ENCODE measurements around the gene QSER1. TPM values are rescaled to one million over a fixed set of nuclear protein-coding genes. Genes with fewer than 3 reads are reported as not detected.

The QSER1 gene
- total and polyA plus RNA-seq, 10 of the 15 experiments (the other 5 are each of a cell fraction or from before 2014, with no cell fraction given), result 2.1 to 15.0 (median 9.4) TPM

DNA sequence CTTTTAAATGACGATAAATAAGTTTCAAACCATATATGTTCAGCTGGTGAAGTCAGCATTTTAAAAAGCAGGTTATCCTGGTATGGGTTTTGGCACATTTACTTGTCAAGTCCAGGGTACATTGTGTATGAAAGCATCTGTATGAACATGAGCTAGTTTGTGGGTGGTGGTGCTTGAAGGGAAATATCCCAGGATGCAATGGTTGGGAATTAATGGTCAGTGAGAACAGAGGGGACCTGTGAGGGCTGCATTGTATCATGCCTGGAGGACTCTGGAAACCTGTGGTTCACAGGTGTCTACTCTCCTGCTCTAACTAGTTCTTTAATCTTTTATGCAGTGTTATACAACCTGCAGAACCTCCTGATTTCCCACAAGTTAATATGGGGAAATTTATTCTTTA, 128.9 kb downstream of the QSER1 start:
- TF ChIP-seq, protein P1, sequence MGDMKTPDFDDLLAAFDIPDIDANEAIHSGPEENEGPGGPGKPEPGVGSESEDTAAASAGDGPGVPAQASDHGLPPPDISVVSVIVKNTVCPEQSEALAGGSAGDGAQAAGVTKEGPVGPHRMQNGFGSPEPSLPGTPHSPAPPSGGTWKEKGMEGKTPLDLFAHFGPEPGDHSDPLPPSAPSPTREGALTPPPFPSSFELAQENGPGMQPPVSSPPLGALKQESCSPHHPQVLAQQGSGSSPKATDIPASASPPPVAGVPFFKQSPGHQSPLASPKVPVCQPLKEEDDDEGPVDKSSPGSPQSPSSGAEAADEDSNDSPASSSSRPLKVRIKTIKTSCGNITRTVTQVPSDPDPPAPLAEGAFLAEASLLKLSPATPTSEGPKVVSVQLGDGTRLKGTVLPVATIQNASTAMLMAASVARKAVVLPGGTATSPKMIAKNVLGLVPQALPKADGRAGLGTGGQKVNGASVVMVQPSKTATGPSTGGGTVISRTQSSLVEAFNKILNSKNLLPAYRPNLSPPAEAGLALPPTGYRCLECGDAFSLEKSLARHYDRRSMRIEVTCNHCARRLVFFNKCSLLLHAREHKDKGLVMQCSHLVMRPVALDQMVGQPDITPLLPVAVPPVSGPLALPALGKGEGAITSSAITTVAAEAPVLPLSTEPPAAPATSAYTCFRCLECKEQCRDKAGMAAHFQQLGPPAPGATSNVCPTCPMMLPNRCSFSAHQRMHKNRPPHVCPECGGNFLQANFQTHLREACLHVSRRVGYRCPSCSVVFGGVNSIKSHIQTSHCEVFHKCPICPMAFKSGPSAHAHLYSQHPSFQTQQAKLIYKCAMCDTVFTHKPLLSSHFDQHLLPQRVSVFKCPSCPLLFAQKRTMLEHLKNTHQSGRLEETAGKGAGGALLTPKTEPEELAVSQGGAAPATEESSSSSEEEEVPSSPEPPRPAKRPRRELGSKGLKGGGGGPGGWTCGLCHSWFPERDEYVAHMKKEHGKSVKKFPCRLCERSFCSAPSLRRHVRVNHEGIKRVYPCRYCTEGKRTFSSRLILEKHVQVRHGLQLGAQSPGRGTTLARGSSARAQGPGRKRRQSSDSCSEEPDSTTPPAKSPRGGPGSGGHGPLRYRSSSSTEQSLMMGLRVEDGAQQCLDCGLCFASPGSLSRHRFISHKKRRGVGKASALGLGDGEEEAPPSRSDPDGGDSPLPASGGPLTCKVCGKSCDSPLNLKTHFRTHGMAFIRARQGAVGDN (IDR thresholded peaks at IDR 0.05), result no peak
- no peak for TF ChIP-seq SUZ12 (IDR thresholded peaks at IDR 0.05; ENCODE audit: unreplicated experiment)
- no peak for TF ChIP-seq WRNIP1 (IDR thresholded peaks at IDR 0.05; ENCODE audit: borderline replicate concordance, low read depth, low read length)
- no peak for TF ChIP-seq ZNF274 (IDR thresholded peaks at IDR 0.05; ENCODE audit: insufficient read depth, insufficient read length)
- TF ChIP-seq, protein P2, sequence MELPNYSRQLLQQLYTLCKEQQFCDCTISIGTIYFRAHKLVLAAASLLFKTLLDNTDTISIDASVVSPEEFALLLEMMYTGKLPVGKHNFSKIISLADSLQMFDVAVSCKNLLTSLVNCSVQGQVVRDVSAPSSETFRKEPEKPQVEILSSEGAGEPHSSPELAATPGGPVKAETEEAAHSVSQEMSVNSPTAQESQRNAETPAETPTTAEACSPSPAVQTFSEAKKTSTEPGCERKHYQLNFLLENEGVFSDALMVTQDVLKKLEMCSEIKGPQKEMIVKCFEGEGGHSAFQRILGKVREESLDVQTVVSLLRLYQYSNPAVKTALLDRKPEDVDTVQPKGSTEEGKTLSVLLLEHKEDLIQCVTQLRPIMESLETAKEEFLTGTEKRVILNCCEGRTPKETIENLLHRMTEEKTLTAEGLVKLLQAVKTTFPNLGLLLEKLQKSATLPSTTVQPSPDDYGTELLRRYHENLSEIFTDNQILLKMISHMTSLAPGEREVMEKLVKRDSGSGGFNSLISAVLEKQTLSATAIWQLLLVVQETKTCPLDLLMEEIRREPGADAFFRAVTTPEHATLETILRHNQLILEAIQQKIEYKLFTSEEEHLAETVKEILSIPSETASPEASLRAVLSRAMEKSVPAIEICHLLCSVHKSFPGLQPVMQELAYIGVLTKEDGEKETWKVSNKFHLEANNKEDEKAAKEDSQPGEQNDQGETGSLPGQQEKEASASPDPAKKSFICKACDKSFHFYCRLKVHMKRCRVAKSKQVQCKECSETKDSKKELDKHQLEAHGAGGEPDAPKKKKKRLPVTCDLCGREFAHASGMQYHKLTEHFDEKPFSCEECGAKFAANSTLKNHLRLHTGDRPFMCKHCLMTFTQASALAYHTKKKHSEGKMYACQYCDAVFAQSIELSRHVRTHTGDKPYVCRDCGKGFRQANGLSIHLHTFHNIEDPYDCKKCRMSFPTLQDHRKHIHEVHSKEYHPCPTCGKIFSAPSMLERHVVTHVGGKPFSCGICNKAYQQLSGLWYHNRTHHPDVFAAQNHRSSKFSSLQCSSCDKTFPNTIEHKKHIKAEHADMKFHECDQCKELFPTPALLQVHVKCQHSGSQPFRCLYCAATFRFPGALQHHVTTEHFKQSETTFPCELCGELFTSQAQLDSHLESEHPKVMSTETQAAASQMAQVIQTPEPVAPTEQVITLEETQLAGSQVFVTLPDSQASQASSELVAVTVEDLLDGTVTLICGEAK (IDR thresholded peaks at IDR 0.05; ENCODE audit: borderline replicate concordance), result no peak
- no peak for TF ChIP-seq TCF3 (IDR thresholded peaks at IDR 0.05; ENCODE audit: borderline replicate concordance, insufficient read depth, low read depth, low read length)
- no peak for TF ChIP-seq SP1 (IDR thresholded peaks at IDR 0.05; ENCODE audit: low read depth, low read length)
- Histone ChIP-seq H3K4me1 (ENCODE audit: control insufficient read depth, insufficient read depth, low read length) (no peaks in the 10 kb centered on the region), H3K36me3 (ENCODE audit: control insufficient read depth in 2 of 2, insufficient read depth in 2 of 2, low read length in 1 of 2) (no peaks in the 10 kb centered on the region), H3K9ac (ENCODE audit: control insufficient read depth, insufficient read depth, low read length) (no peak overlapping the region), H2AFZ (ENCODE audit: control insufficient read depth, low read depth, low read length) (no peak overlapping the region), H4K20me1 (ENCODE audit: control insufficient read depth, insufficient read depth) (no peaks in the 10 kb centered on the region), H3K4me3 (no peak overlapping the region), H3K27ac (ENCODE audit: control insufficient read depth, insufficient read depth) (no peak overlapping the region), H3K4me2 (ENCODE audit: control insufficient read depth, insufficient read depth) (no peak overlapping the region), H3K9me3 (replicated peaks; ENCODE audit: control insufficient read depth, insufficient read depth, low read length) (no peaks in the 10 kb centered on the region), H3K79me2 (ENCODE audit: control insufficient read depth, insufficient read depth, low read length) (no peaks in the 10 kb centered on the region), H3K27me3 (replicated peaks in 1 of 2; ENCODE audit: control insufficient read depth in 2 of 2, insufficient read depth in 2 of 2, low read length in 1 of 2) (no peaks in the 10 kb centered on the region; a peak in 1 of 4 replicates)
- no peak for DNase-seq (ENCODE audit: low read depth, low spot score)
- 56% methylated on average over 1 of the region's 1 CpG for WGBS (ENCODE audit: insufficient coverage, insufficient replicate concordance, low lambda C conversion rate, missing lambda C conversion rate)
- intact Hi-C loops (cut with micrococcal nuclease; ENCODE audit: unreplicated experiment), result no loop called here
- SMC1A ChIA-PET (ENCODE audit: uncharacterized antibody, unreplicated experiment), result interaction anchor here (0.8 to 3.5 kb wide), 9 partner anchors 10 to 212 kb away, joined by 3 to 18 read pairs (median 6); partner anchors contain the start of gene TCP11L1
- CTCF ChIA-PET, result interaction anchor here (0.7 to 2.5 kb wide), 9 partner anchors 10 to 213 kb away, joined by 3 to 14 read pairs (median 4); no protein-coding TSS in a partner anchor
- in situ Hi-C loops (cut with MboI), result no loop called here
- no TSS peak for BruUV-seq (replicated peaks)
- RAD21 ChIA-PET (ENCODE audit: unreplicated experiment), result interaction anchor here (1.4 to 2.6 kb wide), 6 partner anchors 10 to 213 kb away, joined by 4 to 8 read pairs (median 6); partner anchors contain the start of gene TCP11L1
- ATAC-seq, result peak; percentile 38
- no peak for FAIRE-seq
- POLR2A ChIA-PET, result interaction anchor here (0.6 to 2.7 kb wide), 3 partner anchors 18 to 43 kb away, joined by 3 to 9 read pairs (median 6); partner anchors contain the start of gene TCP11L1

Measured in GM12878 (cell line).